Measurements from ENCODE around the gene CTDSP2.

Gene CTDSP2

DNA sequence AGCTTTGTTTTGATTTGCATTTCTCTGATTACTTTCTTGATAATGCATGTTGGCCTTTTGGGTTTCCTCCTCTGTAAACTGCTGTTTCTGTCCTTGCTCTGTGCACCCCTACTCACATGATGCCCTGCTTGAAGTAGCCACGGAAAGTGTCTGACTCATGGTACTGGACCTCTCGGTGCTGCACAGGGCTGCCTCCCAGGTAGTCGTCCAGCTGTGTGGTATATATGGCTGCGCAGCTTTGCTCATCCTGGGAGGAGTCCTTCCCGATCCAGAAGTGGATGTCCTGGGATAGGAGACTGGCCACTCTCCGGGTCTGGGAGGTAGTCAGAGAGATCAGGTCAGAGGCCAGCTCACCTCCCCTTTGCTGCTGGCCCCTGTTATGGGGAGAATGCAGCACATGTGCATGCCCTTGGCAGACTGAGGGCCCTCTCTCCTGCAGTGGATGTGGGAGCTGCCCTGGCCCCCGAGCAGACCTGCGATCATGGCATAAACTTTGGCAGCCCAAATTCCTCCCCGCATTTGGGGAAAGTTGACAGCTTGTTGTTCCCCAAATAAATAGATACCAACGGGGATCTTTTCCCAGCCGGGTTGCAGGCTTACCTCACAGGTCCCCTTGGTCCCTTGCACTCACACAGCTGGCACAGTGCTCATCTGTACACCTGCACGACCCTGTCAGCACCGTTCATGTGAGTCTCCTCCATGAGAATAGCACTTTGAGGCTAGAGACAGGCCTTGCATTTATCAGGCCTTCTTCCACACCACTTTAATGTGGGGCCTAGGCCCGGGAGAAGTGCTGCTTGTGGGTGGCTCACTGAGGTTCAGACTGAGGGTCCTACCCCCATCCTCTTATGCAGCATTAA is 33.2 kb downstream of the CTDSP2 start:
- DNase-seq: no peak

DNA sequence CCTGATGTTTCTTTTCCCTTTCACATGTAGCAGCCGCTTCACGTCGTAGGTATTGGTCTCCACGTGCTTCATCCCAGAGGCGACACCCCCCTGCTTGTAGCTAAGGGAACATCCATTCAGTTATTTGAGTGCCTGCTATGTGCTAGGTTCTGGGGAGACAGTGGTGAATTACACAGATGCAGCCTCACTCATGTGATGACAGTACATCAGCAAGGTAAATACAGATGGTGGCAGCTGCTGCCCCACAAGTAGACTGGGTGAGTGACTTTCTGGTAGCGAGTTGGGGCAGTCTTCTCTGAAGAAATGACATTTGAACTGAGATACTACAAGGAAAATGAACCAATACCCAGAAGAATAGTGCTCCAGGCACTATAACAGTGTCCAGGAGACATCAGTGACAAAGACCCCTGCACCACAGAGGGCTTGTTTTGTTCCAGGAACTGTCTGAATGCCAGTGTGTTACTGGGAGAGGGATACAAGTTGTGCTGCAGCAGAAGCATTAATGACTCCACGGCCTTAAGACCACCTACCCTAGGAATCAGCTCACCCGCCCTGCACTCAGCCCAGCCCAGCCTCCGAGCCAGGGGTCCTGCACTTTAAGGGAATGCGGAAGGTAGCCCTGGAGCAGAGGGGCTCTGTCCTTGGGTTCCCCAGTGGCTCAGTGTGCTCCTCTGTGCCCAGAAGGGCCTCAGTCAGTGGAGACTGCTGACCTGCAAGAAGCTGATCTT is 35.3 kb downstream of the CTDSP2 start:
- DNase-seq: no peak

GRCh38 chr12:57810450-57810849 is 36.1 kb downstream of the CTDSP2 start:
- no peak for DNase-seq

DNA sequence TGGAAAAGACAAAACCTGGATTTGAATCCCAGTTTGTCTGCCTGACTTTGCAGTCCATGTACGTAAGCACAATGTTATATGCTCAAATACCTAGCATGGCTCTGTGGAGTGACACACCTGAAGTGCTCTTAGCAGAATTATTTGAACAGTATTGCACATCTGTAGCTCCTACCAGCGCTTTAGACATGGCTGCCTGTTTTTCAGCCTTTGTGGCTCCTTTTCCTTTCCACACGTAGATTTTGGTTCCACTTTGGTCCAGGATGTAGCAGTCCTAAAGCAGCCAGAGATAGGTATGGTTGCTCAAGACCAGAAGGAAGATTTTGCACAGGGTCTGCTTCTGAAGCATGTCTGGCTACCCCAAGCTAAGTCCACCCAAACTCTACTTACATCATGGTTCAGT is 37.1 kb downstream of the CTDSP2 start:
- DNase-seq: no peak

DNA sequence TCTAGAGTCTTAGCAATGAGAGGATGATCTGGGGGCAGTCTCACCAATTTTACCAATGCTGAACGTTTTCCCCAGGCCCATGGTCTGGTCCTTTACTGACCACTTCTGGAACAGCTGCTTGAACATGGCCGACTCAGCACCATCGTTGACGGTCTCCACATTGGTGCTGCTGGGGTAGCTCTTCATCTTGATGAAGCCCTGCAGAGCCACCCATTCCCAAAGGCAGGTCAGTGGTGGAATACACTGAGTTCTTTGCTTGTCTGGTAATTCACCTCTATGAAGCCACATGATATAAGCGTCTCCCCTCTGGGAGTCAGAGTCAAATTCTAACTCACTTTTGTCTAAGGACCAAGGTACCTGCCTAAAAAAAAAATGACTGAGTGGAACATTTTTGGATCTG is 38.2 kb downstream of the CTDSP2 start:
- no peak for DNase-seq

DNA sequence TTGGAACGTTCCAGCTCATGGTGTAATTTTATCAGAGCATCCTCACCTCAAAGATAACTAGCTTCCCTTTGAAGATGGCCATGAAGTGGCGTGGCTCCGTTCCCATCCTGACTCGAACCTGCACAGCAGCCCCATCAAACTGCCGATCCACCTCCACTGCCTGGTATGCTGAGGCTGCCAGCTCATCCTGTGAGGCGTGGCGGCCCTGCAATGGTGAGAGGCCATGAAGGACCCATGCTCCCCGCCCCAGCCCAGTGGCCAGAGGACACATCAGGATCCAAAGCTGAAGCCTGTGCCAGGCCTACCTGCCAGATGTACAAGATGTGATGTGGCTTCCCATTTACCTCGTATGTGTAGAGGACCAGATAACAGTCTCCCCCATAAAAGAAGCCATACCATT is 39.2 kb downstream of the CTDSP2 start:
- DNase-seq: no peak

GRCh38 chr12:57806677-57807076 is 39.9 kb downstream of the CTDSP2 start:
- no peak for DNase-seq

DNA sequence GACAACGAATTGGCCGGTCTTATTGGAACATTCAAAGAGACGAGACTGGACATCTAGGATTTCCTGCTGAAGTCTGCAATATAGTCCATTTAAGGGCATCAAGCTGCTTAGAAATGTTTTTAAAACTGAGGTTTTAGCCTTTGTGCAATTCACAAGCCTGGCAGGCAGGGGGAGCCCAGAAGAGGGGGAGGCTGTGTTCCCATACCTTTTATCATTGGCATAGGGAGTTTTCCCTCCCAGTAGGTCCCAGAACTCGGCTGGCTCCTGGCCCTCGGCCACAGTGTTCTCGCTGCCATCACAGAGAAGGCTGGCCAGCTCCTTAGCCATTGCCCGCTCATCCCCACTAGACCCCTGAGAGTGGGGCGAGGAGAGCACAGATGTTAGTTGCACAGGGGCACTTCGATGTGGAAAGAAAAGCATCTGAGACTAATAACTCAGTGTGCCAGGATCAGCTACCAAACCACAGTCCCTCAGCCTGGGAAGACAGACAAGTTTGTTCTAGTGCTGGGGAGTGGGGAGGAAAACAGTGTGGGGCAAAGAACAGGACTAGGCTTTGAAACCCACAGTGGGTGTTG is 43.1 kb downstream of the CTDSP2 start:
- DNase-seq: no peak

- no peak for DNase-seq
Measured at GRCh38 chr12:57802607-57803006, 43.9 kb downstream of the CTDSP2 start.

DNA sequence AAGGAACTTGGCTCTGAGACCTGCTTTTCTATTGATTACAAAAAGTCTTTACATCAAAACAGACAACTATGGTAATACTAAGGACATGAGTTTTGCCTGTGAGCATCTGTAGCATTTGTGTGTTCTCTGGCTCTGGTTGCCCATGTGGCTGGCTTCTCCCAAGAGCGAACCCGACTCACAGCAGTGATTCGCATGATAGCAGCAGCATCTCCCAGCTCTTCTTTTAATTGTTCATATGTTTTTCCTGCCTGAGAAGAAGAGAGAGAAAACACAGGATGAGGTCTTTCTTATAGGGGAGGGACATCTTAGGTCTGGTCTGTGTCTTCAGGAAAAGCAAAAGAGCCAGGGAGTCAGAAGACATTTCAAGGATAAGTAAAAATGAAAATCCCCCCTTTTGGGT is 45.6 kb downstream of the CTDSP2 start:
- DNase-seq: no peak

DNA sequence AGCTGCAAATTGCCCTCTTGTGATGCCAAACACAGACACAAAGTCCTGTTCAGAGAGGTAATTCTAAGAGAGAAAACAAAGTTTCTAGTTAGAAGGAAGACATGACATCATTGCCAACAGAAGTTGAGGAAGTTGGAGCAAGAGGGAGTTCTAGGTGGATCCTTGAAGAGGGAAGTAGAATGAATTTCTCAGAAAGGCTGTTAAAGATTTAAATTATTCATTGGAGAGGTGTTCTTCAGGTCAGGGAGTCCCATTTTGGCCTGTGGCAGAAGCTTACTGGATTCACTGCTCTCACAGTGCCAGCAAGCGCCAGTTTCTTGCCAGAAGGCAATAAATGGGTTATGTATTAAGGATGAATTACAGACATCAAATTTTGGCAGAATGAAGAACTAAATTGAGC is 48.6 kb downstream of the CTDSP2 start:
- no peak for DNase-seq

GRCh38 chr12:57796996-57797395 is 49.5 kb downstream of the CTDSP2 start:
- DNase-seq: no peak

- no peak for DNase-seq
Measured at GRCh38 chr12:57795354-57795753, 51.2 kb downstream of the CTDSP2 start.

- no peak for DNase-seq
Measured at GRCh38 chr12:57793920-57794319, 52.6 kb downstream of the CTDSP2 start.

GRCh38 chr12:57783861-57784260 is 62.7 kb downstream of the CTDSP2 start:
- DNase-seq: no peak

GRCh38 chr12:57783466-57783801 is 63.1 kb downstream of the CTDSP2 start:
- no peak for DNase-seq

DNA sequence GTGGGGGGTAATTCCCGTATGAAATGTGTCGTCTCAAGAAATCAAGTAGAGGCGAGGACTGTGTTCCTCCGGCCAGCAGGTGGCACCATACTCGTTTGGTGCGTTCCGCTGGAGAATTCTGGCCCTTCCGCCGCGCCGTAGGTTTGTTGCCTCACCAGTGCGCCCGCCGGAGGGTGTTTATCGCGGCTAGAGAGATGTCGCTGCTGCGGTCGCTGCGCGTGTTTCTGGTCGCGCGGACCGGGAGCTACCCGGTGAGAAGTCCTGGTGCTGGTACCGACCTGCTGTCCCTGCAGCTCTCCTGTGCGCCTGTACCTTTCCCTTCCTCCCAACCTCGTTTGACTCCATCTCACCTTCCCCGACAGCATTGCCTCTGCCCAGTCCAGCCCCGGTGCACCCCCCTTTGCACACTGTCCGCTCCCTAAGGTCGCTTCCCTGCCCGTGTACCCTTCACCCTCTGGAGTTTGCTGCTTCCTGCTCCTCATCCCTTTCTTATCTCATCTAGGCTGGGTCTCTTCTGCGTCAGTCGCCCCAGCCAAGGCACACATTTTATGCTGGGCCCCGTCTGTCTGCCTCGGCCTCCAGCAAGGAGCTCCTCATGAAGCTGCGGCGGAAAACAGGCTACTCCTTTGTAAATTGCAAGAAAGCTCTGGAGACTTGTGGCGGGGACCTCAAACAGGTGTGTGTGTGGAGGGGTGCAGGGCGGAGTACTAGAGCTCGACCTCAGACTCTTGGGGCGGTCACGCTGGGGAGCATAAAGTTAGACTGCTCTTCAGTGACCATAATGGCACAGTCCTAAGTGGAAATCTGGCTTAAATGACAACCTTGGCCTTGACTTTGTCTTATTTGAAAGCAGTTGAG is 63.7 kb downstream of the CTDSP2 start, which contains the start of gene TSFM:
Gene TSFM, plus strand, starts transcription at position 180 of the 858 bp plus-strand sequence. Its CDS starts 15 bp downstream, at position 195.
- DNase-seq: peak; percentile 97

- DNase-seq: no peak
Measured at GRCh38 chr12:57782243-57782607, 64.3 kb downstream of the CTDSP2 start.

GRCh38 chr12:57781801-57782200 is 64.7 kb downstream of the CTDSP2 start:
- DNase-seq: no peak

DNA sequence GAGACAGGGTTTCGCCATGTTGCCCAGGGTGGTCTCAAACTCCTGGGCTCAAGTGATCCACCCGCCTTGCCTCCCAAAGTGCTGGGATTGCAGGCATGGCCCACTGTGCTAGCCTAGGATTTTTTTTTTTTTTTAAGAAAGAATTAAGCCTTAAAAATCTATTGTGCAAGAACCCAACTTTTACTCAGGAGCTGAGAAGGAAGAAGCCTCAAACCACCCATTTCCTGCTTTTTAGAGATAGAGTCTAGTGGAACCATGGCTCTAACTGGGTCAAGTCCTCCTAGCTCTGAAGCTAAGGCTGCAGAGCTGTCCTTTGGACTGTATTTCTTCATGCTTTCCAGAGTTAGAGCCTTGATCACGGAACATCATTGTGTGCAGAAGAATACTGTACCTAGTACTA is 65.3 kb downstream of the CTDSP2 start:
- no peak for DNase-seq

DNA sequence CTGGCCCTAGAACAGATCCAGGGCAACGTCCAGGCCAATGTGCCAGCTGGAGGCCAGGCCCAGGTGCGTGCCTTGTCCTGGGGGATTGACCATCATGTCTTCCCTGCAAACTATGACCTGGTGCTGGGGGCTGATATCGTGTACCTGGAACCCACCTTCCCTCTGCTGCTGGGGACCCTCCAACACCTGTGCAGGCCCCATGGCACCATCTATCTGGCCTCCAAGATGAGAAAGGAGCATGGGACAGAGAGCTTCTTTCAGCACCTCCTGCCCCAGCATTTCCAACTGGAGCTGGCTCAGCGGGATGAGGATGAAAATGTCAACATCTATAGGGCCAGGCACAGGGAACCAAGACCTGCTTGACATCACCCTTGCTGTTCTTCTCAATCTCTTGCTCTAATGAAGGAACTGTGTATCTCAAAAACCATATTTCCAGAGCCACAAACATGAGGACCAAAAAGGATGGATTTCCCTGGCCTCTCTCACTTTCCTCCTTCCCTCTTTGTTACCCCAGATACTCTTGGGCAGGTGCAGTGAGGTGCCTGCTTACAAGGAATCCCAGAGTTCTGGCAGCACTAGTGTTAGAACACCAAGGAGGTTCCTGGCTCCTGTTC is 66.1 kb downstream of the CTDSP2 start:
- no peak for DNase-seq

GRCh38 chr12:57779736-57780135 is 66.8 kb downstream of the CTDSP2 start:
- DNase-seq: no peak

GRCh38 chr12:57777911-57778310 is 68.6 kb downstream of the CTDSP2 start:
- DNase-seq: no peak
